Activated CD4-positive, alpha-beta T cell treated with anti-CD3 and anti-CD28 coated beads for 48 hours (primary cell): ENCODE results near the gene VAV2.

Experiments used
- DNase-seq: peaks from one replicate; pipeline ENCODE4 v3.0.0-alpha.2; 2020

The VAV2 gene

DNA sequence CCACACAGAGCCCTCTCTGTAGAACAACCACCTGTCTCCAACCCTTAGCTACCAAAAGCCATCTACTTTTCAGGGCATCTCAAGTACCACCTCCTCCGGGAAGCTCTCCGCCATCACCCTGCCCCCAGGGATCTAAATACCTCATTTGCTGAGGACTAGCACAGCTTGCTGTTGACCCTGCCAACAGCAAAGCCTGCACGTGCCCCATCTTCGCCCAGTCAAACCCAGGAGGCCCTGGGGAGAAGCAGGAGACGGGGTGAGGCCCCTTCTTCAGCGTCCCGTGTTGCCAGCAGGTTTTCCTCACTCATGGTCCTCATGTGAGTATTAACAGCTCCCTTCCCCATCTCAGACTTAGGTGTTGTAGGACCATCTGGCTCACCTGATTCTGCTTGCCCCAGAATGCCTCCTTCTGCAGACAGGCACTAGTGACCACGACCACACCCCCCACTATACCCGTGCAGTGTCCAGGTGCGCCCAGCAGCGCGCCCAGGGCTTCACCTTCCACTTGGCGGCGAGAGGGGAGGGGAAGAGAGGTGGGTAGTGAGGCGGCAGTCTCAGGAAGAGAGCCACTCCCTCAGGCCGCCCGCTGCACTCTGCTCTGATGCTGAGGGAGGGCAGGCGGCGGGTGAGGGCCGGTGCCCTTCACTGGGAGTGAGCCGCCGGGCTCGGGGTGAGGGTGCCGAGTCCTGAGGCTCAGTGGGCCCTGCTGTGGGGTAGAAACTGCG, 11.1 kb downstream of the VAV2 start:
- DNase-seq: no peak

- no peak for DNase-seq
Measured at GRCh38 chr9:133979921-133980863, 11.9 kb downstream of the VAV2 start.

GRCh38 chr9:133979273-133979920, 12.7 kb downstream of the VAV2 start:
- DNase-seq: no peak

DNA sequence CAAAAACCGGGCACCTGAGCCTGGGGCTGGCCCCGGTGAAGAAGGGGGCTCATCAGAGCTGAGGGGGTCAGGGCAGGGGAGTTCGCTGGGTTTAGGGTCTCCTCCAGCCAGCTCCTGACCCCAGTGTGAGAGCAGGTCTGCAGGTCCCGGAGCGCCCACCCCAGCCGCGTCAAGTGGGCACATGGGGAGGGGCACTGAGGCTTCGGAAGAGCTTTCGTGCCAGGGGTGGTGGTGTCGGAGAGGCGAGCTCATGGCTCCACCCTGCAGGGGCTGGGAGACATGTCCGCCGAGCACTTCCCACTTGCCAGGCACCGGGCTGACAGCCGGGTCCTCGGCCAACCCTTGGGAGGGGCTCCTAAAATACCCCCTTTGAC, 13.2 kb downstream of the VAV2 start:
- no peak for DNase-seq

GRCh38 chr9:133978226-133978898, 13.8 kb downstream of the VAV2 start:
- DNase-seq: no peak

DNA sequence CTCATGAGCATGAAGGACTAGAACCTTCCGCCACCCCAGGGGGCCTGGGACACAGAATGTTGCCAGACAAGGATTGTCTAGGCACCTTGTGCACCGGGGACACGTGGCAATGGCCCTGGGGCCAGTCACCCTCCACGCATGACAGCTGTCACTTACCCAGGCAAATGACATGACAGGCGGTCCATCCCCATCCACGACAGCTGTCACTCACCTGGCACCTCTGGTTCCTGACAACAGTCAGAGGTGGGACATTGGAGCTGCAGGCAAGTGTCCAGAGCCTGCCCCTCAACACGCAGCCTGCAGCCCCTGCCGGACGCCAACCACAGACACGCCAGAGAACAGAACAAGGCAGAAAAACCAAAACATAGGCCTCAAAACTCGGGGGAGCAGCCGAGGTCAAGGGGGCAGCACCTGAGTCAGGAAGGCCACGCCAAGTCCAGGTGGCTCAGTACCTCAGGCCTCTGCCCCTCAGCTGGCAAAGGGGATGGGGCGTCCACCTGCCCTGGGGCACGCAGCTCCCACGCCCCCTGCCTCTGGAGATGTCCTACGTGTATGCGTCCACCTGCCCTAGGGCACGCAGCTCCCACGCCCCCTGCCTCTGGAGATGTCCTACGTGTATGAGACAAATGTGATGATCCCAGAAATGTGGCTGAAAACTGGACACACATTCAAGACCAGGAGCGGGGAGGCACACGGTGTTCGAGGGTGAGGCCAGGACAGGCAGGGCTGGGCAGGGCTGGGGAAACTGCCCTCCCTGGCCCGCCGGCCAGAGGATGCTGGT, 14.5 kb downstream of the VAV2 start:
- DNase-seq: no peak

DNA sequence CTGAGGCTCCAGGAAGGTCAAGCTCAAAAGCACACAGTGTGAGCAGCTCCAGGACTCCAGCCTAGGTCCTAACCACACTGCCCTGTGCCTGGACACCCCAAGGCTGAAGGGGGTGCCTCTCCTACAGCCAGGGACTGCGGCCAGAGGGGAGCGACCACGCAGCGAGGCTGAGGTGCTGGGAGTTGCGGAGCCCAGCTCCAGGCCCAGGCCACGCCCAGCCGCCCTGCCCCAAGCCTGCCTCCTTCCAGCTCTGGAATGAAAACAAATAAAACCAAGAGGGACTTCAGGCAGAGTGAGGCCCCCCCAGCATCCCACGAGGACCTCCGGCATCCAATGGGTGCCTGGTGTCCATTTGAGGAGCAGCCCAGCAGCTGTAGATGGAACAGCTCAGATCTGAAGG, 15.2 kb downstream of the VAV2 start:
- DNase-seq: no peak

DNA sequence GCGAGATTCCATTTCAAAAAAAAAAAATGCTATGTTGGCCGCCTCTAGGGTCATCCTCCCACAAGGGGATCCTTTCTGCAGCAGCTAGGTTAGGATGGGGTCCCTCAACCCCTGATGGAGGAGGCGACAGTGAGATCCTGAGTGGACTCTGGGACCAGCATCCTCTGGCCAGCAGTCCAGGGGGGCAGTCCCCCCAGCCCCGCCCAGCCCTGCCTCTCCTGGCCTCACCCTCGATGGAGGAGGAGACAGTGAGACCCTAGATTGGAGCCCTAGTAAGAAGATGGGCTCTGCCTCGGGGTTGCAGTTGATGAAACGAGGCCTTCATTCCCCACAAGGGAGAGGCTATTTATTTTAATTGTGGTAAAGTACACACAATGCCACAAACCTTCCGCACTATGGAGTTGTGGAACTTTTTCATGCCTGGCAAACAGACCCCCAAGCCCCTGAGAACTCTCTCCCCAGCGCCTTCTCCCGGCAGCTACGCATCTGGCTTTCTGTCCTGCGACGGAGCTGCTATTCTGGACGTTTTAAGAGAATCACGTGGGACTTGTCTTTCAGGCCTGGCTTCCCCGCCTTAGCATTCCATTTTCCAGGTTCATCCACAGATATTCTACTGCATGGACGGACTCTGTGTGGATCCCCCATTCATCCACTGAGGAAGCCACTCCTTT, 15.8 kb downstream of the VAV2 start:
- no peak for DNase-seq

DNA sequence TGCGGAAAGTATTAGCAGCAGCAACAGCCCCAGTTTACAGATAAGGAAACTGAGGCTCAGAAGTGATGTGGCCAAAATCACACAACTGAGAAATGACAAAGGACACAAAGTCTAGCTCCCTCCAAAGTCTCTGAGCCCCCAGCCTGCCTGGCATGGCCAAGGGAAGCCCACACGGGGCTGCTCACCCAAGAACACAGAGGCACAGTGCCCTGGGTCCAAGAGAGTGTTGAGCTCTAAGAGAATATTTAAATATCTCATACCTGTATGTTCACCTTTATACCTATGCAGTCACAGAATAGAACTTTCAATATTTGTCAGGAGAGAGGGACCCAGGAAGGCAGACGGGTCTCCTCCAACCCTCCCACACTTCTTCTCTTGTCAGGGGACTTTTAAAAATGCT, 16.6 kb downstream of the VAV2 start:
- no peak for DNase-seq

DNA sequence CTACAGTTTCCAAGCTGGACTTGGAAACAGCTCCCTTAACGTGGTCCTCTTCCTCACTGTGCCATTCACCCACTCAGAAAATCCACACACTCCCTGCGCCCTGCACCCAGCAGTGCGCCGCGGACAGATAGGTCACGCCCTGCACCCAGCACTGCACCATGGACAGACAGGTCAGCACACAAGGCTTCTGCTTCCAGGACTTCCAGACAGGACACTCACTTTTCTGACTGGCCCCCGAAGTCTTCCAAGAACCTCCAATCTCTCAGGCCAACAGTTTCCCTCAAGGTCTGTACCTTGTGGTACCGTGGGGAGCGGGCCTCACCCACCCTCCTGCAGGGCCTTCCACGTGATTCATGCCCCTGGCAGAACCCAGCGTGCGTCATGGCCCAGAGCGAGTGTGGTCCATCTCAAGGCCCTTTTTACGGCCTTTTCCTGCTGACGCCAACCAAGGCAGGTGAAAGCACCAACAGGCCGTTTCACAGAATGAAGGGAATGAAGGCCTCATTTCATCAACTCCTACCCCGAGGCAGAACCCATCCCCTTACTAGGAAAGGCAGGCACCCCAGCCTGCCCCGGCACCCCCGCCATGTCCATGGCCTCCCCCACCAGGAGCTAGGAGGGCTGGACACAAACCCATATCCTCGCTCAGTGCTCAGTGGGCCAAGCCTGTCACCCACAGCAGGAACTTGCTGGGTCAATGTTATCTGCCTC, 17.3 kb downstream of the VAV2 start:
- no peak for DNase-seq

DNA sequence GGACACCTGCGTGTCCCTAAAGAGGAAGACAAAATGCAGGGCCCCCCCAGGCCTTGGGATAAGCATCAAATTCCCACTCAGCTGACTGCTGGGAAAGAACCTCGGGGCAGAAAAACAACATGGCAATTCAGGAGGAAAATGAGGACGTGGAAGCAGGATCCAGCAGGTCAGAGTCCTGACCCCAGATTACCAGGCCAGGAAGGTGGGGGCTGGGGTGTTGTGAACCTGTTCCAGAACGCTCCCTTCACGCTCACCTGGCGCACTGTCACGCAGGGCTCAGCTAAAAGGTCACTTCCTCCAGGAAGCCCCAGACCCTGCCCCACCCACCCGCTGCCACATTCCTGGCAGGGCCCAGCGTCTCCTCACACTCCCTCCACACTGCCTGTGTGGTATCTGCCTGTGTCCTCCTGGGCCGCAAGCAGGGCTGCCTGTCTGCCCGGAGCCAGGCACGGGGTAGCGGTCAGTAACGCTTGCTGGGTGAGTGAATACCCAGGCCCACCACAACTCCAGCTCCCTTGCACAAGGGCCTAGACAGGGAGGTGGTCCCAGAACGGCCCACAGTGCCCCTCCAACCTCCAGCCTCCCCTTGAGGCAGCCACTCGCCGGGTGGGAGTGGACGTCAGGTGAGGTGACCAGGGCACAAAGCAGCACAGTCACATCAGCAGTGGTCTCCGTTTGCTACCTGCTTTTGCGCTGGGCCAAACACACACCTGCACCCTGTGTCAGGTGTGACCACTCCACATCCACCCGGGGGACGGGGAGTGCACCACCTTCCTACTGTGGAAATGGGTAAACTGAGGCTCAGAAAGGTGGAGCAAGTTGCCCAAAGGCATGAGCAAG, 18.1 kb downstream of the VAV2 start:
- no peak for DNase-seq

DNA sequence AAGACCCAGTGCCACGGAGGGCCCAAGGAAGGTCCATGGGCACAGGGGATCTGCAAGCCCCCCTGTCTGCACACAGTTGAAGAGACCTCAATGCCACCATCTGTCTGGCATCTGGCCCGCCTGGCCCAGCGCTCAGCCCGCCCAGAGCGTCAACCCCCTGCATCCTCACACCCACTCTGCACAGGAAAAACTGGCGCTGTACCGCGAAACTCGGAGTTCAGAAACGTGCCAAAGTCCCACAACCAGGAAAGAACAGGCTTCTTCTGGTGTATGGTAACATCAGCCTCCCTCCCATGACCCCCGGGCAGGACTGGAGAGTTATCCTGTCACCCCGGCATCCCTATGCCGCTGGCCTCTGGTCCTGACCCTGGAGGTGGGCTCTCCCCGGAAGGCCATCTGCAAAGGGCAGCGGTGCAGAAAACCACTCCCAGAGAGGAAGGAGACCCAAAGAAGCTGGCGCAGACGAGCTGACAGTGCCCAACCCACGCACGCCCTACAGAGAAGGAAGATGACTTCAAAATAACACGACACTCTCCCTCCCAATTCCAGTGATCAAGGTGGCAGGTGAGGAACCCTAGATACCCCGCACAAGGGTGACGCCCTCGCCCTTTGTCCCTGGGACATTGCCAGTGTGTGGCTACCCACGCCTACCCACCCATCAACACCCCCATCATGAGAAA, 18.9 kb downstream of the VAV2 start:
- no peak for DNase-seq

DNA sequence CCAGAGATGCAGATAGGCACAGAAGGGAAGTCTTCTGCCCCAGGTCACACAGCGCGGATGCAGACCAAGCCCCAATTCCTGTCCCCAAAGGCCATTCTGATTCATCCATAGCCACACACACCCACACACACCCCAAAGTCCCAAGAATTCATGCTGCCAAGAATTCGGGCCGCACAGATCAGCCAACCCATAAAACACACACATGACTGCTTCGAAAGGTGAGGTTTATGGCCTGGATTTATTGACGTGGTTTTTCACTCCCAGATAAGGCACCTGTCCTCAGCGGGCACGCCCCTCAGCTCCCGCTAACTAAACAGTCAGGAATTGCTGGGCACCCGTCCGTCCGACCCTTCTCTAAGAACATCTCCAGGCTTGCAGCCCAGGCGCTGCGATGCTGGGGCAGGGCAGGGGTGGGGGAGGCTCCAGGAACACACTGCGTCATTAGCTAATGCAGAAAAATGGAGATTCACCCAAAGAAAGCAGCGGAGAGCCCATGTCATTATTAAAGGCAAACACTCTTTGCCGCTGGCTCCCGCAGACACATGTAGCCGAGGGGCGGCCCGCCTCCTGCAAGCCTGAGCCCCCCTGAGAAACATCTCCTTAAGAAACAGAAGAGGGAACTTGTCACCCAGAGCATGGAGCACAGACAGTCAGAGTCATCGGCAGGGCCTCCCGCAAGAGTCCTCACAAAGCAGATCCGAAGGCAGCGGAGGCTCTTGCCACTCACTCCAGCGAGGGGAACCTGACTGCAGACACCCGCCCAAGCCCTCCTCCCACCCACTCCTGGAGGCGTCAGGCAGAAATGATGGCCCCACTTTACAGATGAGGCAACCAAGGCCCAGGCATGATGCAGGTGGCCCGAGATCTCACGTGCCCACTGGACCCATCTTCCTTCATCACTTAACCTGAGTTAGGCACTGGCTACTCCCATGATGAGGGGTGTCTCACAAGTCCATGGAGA, 19.9 kb downstream of the VAV2 start:
- no peak for DNase-seq

DNA sequence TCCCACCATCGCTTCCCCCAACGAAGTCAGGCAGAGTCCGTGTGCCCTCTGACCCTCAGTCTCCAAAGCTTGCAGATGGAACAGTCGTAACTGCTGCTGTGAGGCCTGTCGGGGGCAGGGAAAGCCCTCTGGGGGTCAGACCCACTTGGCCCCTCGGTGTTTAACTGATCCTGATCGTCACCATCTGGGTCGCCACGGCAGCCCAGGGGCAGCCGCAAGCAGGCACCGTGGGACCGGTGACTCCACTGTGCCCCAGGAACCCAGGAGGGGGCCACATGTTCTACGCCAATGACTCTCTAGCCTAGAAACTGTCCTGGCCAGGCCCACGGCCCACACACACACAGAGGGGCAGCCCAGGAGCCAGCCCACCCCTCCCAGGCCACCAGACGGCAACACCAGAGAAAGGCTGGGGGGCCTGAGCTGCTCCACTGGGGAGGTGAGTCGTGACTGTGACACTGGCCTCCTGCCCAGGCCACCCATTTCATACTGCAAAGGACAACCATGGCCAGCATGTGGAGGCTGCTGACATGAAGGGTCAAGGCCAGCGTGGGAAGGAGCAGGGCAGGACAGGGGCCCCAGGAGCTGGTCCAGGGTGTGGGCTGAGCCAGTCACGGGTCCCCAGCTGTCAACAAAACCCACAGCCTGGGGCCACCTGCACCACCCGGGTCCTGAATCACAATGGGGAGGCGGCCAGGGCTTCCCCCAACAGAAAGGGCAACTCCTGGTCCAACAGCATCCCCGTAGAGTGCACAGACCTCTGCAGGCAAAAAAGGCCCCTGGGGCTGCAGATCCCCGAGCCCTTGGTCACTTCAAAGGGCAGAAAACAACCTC, 20.8 kb downstream of the VAV2 start:
- no peak for DNase-seq

DNA sequence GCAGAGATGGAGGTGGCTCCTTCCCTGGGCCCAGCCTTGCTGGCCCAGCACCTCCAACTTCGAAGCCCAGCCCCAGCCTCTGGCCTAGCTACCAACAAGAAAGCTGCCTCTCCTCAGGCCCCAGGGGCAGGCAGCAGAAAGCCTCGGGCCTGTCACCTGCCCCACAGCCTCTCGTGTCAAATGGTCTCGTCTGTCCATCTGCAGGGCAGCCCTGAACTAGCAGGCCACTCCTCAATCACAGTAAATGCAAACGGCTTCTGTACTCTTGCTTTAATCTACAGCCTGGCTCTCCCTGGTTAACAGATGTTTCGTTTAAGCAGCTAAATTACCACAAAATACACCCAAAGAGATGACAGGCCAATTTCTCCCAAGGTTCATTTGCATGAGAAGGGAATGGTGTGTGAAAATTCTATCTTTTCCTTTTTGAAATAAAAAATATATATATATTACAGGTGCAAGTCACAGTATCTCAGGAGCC, 21.5 kb downstream of the VAV2 start:
- DNase-seq: no peak

DNA sequence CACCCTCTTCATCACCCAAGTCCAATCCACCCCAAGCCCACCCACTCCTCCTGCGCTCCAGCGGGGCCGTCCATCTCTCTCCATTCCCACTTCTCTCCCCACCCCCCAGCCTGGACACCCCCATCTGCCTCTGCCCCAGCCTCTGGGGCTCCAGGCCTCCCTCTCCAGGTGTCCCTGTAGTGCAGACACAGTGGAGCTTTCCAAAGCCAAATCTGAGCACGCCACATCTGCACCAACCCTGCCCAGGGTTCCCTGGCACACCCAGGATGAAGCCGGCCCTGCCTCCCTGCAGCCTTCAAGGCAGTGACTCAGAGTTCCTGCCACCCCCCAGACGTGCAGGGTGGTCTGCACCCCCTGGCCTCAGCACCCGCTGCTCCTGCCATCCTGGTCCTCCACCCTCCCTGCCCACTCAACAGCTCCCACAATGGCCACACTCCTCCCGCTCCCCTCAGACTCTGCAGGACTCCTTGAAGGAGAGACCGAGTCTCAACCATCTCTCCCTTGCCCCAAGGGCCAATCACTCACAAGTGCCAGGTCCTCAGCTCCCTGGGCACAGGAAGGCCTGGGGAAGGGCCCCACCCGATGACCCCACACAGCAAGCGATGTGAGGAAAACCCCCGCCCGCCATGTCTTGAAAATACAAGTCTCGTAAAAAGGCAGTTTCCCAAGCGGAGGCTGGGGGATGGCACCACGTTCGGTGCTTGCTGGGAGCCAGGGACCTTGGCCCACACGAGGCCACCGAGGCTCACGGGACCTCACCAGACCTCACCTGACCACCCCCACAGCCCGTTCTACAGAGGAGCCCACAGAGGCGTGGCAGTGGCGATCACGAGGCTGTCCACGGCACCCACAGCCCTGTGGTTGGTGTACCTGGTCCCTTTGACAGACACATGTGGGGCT, 22.2 kb downstream of the VAV2 start:
- no peak for DNase-seq
